NCI-H1092 (cell line): ENCODE measurements around the gene LMBR1L.

Source experiments
- DNase-seq: peaks from one replicate; lab custom pipeline; 2025; lab: John Stamatoyannopoulos, UW

LMBR1L gene

GRCh38 chr12:49111206-49111605 is 559 bp upstream of the LMBR1L start:
- no peak for DNase-seq

- DNase-seq: no peak
These were observed 795 bp downstream of the LMBR1L start for GRCh38 chr12:49109641-49110463.

- no peak for DNase-seq
These were observed 1.7 kb downstream of the LMBR1L start for GRCh38 chr12:49108958-49109404.

GRCh38 chr12:49105504-49106084 is 5.1 kb downstream of the LMBR1L start:
- no peak for DNase-seq

- DNase-seq: no peak
These were observed 5.8 kb downstream of the LMBR1L start for GRCh38 chr12:49104822-49105221.

- DNase-seq: no peak
These were observed 10.3 kb downstream of the LMBR1L start for GRCh38 chr12:49100380-49100779.

DNA sequence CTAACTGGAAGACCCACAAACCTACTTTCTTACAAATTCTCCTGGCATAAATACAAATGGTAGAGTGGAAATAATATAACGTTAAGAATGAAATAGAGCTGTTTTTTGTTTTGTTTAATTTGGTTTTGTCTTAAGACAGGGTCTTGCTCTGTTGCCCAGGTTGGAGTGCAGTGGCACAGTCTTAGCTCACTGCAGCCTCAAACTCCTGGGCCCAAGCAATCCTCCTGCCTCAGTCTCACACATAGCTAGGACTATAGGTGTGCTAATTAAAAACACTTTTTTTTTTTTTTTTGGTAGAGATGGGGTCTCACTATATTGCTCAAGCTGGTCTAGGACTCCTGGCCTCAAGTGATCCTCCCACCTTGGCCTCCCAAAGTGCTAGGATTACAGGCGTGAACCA is 11.9 kb downstream of the LMBR1L start:
- no peak for DNase-seq

DNA sequence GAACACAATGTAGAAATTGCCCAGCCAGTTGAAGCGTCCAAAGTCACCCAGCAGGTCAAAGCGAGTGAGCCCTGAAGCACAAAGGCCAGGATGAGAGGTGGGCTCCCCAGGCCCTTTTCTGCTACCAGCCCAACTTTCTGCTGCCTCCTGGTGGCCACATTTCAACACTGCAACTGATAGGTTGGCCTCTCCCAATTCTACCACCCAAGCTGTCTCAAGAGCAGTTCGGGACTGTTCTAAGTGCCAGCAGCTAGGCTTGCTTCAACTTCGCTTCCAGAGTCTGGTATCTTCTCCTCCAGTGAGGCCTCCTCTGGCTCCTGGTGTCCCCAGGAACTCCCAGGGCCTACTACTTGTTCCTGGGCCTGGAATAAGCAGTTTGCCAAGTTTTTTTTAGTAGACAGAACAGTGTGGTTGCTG is 12.6 kb downstream of the LMBR1L start:
- no peak for DNase-seq

DNA sequence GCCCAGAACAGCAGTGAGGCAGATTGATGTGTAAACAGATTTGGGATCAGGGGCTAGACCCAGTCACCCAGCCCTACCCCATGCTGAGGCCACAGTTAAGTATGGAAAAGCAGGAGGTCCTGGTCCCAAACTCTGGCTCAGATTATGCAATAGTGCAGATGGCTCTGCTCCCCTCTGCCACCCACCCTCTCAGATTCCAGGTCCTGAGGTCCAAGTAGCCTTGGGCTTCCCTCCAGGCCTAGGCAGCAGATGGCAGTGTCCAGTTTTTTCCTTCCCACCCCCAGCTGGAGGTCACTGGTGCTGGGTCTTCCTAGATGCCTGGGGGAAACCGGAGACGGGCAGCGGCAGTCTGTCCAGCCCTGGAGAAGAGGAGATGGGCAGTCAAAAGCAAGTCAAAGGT is 13.3 kb downstream of the LMBR1L start:
- no peak for DNase-seq

GRCh38 chr12:49094975-49095365 is 15.7 kb downstream of the LMBR1L start:
- DNase-seq: no peak

DNA sequence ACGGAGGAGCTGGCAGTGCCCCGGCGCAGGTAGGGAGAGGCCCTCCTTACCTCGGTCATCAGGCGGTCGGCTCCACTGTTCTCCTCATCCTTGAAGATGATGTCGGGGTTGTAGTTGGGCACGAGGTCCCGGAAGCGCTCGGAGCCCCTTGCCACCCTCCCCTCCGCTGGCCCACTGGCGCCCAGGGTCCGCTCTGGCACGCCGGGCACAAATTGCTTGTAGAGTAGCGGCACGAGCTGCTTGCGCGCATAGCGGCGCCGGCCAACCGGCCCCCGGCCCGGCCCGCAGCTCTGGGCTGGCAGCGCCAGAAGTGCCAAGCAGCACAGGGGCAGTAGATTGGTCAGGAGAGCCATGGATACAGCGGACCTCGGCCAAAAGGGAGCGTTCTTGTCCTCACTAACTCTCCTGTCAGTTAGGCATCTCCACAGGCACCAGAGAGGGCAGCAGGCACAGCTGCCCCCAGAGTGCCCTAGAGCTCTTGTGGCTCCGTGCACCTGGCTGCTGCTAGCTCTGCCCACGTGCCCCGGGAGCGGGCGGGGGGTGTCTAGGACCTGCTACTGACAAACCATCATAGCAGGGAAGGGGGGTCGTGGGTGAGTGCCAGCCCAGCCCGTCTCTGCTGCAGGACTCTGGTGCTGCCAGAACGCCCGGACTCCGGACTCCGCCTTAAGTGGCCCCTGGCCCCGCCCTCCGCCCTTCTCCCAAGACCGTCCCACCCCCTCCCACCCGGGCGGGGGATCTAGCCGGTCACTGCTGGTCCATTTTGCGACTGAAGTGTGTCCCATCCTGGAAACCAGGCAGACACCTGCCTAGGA is 16.3 kb downstream of the LMBR1L start, which contains the start of gene DHH:
DHH (minus strand) TSS at position 642 of the 815 bp plus-strand sequence; CDS start at position 353, 289 bp downstream.
- peak; percentile 12 for DNase-seq

DNA sequence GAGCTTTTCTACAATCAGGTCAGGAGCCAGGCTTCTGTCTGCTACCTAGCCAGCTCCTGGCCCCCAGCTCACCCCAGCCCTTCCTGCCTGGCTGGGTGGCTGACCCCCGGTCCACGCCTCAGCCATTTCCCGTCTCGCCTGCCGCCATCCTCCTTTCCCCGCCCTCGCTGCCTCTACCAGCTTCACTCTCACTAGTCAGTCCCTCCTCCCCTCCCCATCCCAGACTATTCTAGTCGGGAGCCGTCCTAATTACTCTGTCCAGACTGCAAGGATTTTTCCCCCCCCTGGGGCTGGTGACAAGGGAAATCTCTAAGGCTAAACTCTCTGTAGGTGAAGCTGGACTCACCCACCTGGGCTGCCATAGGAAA is 16.9 kb downstream of the LMBR1L start:
- DNase-seq: no peak

DNA sequence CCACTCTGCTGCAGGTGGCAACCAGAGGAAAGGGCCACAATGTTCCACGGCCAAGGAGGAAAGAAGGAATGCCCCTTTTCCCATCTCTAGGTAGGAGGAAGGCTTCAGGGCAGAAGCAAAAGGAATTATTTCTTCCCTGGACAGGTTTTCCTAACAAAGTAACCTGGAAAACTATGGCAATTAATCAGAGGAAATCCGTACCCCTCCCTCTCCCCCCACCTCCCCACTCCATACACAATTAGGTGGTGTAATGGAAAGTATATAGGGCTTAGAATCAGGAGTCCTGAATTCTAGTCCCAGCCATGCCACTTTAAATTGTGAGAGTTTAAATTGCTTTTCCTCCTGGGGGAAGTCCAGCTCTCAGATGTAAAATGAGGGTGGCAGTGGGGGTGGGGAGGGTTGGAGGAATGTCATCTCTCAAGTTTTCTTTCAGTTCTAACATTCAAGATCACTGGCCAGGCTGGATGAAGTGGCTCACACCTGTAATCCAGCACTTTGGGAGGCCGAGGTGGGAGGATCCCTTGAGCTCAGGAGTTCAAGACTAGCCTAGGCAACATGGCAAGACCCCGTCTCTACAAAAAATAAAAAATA is 17.7 kb downstream of the LMBR1L start:
- no peak for DNase-seq

DNA sequence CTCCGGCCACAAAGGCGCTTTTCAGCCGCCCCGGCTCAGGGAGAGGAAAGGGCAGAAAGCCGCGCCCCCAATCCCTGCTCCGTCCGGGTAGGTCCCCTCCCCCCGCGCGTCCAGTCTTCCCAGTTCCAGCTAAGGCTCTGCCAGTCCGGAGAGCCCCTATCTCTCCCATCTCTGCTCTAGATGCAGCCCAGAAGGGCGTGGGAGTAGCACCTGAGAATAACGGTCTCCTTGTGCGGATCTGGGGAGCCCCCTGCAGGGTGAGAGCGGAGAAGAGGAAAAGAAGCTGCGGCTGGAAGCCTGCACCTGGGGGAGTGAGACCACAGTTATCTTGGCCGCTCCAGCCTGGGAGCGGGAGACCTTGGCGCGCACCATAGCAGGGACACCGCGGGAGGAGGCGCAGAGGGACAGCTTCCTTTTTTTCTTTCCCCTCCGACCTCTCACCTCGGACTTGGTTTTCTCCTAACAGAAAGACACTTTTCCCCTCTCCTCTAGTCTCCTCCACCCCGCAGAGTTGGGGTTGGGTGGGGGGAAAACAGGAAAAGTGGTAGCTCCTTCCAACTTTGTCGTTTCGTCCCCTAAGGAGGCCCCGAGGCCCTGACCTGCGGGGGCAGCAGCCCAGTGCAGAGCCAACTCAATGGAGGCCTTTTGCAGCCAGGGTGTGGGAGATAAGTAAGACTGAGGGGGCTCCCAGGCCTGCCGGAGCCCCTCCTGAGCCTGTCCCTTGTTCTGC is 18.4 kb downstream of the LMBR1L start:
- DNase-seq: no peak

DNA sequence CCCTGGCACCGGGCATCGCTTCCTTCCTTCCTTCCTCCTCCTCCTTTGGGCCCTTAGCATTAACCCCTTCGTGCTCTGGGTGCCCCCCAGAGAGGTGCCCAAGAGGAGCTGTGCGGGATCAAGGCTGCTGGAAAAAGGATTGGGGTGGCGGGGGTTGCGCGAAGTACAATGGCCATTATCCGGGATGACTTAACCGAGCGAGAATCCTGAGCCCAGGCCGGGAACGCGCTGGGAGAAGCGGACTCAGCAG is 18.9 kb downstream of the LMBR1L start:
- no peak for DNase-seq

- DNase-seq: no peak
These were observed 19.4 kb downstream of the LMBR1L start for GRCh38 chr12:49091056-49091835.

GRCh38 chr12:49089821-49090773 is 20.6 kb downstream of the LMBR1L start:
- no peak for DNase-seq

- DNase-seq: no peak
These were observed 21.7 kb downstream of the LMBR1L start for GRCh38 chr12:49088932-49089330.

GRCh38 chr12:49088150-49088931 is 22.3 kb downstream of the LMBR1L start:
- DNase-seq: peak; percentile 69
